GM18519 (cell line): Measurements from ENCODE around the gene ACSM5.
"Not testable (repeated sequence)": the region's sequence is repeated elsewhere in the genome, so short reads cannot be mapped to it uniquely, and the experiment has no call there.

Source experiments
- ATAC-seq: cut with Tn5 transposase; IDR thresholded peaks from one replicate; pipeline ENCODE4 v1.9.1; 2021; ENCODE audit warnings: mild to moderate bottlenecking, moderate library complexity; ENCODE audit not compliant: unreplicated experiment, low FRiP score

The ACSM5 gene

DNA sequence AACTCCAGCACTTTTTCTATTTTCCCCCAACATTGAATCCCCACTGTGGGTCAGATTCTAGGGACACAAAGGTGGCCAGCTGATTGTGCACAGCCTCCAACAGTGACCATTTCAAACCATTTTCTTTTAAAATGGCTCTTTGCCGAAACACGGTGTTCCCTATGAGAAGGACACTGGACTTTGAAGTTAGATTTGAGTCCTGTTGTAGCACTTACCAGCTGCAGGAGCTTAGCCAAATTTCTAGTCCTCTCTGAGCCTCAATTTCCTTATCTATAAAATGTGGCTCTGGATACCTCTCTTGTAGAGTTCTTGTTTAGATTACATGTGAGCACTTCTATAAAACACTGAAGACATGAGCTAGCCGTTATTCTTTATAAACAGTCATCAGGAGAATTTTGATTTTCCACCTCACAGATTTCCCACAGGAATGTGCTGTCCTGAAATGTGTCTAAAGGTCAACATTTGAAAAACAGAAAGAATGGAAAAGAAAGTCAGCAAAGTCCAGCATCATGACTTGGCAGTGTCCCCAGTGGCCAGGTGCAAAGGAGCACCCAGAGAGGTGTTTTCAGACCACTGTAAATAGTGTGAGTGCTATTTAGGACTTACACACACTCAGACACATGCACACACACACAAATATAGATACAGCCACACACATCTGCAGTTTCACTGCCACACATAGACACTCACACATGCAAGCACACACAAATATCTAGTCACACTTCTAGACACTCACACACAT, 37.5 kb downstream of the ACSM5 start:
- not testable (repeated sequence) for ATAC-seq

DNA sequence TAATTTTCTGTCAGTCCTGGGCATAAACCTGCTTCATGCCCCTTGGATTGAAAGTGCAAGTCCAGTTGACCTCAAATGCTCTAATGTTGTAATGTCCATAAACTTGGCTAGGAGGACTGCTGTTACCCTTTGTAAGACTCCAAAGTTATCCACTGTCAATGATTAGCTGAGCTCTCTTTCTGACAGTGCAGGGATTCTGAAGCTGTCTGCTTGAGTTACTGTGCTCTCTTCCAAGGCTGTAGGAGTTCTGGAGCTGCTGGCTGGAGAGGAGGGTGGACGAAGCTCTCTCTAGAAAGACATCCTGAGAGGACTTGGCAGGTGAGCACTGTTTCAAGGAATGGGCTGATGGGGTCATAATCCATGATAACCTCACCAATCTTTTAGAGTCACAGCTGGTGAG, 42.0 kb downstream of the ACSM5 start, which contains the start of gene ACSM2A:
TSS of gene ACSM2A (plus strand) at position 158 of the 400 bp plus-strand sequence. CDS start 8,594 bp downstream, outside the sequence.
- not testable (repeated sequence) for ATAC-seq

DNA sequence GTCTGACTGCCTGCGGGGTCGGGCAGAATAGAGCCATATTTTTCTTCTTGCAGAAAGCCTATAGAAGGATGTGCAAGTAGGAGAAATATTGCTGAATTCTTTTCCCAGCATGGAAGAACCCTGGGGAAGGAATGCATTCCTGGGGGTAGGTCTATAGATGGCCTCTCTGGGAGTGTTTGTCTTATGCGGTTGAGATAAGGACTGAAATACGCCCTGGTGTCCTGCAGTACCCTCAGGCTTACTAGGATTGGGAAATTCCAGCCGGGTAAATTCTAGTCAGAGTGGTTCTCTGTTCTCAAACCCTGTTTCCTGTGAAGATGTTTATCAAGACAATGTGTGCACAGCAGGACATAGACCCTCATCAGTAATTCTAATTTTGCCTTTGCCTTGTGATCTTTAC, 44.3 kb downstream of the ACSM5 start:
- not testable (repeated sequence) for ATAC-seq

DNA sequence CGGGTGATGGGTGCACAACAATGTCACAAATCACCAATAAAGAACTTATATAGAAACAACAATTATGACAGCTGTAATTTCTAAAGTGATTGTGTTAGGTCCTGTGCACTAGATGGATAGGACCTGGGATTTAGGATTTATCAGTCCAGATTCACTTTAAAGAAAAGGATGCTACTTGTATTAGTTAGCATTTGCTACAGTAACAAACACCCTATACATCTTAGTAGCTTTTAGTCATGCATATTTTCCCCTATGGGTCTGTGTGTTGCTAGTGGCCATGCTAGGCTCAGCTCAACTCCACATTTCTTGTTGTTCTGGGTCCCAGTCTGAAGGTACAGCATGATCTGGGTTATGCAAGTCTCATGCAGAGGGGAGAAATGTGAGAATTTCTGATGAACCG, 49.9 kb downstream of the ACSM5 start:
- not testable (repeated sequence) for ATAC-seq

DNA sequence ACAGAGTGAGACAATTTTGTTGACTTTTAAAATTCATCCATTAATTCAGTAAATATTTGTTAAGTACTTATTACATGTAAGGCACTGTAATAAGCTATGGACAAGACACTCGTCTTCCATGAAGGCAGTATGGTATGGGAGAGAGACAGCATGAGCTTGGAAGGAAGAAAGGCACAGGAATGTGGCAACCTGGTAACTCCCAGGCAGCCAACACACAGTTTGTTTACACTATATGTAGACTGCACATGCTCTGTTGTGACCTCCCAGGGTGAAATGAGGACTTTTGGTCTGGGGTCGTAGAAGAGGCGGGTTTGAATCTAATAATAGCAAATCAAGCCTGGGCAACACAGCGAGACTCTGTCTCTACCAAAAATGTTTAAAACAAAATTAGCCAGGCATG, 51.0 kb downstream of the ACSM5 start:
- not testable (repeated sequence) for ATAC-seq

DNA sequence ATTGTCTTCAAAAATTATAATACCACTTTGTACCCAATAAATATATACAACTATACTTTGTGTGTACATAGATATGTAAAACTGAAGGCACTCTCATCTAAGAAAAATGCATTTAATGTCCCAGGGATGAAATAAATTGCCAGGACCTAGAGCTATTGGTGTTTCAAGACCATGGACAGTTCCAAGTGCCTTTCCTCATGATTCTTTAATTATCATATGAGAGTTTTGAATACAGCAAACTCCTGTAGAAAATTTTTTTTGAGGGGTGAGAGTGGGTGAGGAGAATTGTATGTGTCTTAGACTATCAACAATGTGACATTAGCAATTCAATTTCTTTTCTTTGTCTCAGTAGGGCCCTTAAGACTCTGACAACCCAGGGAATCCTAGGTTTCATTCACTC, 59.6 kb downstream of the ACSM5 start:
- ATAC-seq, result not testable (repeated sequence)

DNA sequence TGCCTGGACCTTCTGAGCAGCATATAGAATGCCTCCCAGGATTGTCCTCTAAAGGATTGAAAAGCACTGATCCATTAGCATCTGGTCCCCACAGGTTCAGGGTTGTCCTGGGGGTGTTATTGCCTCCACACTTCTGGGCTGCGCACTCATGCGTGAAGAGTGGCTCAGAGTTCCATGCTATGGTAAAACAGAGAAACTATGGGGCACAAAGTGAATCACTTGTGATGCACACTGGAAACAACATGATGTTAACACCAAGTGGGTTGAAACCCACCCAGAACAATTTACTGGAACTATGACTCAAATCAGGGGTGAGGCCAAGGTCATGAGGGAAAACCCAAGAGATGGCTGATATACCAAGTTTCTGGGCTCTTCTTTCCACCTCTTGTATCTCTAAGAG, 60.6 kb downstream of the ACSM5 start:
- not testable (repeated sequence) for ATAC-seq

DNA sequence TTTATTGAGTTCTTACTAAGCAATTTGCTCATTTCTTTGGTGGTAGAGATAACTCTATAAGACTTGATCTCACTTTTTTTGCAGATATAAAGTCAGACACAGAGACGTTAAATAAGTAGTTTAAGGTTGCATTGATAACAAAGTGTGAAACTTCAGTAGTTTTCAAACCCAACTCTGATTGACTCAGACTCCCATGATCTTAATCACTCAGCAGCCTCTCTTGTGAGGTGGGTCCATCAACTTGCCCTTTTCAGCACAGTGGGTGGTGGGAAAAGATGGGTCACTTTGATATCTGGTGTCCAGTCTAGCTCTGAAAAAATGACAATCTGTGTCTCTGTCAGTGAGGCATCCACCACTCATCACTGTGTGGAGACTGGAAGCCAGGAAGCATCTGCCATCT, 61.4 kb downstream of the ACSM5 start:
- not testable (repeated sequence) for ATAC-seq

DNA sequence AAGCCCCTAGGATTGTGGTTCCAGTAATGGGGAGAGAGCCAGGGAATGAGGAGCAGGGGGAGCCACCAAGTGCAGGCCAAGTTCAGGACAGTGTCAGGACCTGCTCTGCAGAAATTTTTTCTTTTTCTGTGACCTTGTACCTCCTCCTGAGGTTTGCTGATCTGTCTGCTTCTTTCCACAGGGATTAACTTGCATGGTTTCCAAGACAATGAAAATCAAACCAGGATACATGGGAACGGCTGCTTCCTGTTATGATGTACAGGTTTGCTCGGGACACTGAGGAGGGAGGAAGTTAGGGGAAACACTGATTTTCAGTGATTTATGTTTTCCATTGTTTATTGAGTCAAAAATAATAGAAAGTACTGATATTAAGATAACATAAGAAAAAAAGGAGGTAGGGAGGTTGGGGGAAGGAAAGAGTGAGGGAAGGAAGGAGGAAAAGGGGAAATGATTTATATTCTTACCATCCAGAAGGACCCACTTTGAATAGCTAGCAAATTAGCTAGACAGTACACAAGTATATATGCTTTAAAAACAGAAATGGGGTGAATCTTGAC, 67.9 kb downstream of the ACSM5 start:
- ATAC-seq, result not testable (repeated sequence)

DNA sequence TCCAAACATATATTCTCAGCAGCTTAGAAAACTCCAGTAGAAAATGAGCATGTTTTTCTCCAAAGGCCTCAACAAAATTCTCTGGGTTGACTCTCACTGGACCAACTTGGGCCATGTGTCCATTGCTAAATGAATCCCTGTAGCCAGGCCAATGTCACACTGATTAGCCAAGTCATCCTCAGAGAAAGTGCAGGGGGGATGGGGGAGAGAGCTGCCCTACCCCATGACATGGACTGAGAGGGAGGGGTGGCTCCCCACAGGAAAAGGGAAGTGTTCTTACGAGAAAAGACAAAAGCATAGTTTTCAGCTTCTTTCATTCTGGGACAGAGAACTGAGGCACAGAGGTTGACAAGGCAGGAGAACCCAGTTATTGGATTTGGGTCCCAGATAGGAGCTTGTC, 74.7 kb downstream of the ACSM5 start:
- not testable (repeated sequence) for ATAC-seq

DNA sequence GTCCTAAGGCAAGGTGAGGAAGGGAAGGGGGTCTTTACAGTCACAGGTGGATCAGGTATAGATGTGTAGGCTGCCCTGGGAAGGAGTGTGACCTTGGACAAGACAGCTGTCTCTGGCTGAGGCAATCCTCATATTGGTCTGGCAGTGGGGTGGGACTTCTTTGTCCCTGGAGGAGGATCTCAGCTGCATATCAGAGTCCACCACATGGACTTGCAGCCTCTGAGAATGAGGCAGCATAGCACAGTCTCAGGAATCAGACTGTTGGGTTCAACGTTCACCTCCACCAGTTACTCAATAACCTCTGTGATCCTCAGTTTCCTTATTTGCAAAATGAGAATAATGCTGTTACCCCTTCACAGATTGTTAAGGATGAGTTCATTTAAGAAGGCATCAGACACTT, 75.4 kb downstream of the ACSM5 start:
- no peak for ATAC-seq

DNA sequence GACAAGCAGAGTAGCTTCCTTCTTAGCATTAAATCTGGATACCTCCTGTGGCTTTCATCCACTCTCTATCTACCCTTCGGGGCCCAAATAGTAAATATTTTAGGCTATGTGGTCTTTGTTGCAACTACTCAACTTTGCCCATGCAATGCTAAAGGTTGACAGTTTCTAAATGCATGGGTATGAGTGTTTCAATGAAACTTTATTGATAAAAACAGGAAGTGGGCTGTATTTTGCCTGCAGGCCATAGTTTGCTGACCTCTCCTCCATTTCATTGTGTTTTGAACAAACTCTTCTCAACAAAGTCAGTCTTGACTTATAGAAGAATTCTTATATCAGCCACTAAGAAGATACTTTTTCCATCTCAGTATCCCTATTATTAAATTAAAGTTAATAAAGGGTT, 76.1 kb downstream of the ACSM5 start:
- ATAC-seq, result no peak
